HG03108 (cell line): ENCODE data around the gene P3H3.
"Not testable (repeated sequence)": the region's sequence is repeated elsewhere in the genome, so short reads cannot be mapped to it uniquely, and the experiment has no call there.

Experiments used
- ATAC-seq: cut with Tn5 transposase; IDR thresholded peaks from one replicate; pipeline ENCODE4 v1.9.1; 2021; ENCODE audit warnings: moderate library complexity; ENCODE audit not compliant: unreplicated experiment

Gene P3H3

DNA sequence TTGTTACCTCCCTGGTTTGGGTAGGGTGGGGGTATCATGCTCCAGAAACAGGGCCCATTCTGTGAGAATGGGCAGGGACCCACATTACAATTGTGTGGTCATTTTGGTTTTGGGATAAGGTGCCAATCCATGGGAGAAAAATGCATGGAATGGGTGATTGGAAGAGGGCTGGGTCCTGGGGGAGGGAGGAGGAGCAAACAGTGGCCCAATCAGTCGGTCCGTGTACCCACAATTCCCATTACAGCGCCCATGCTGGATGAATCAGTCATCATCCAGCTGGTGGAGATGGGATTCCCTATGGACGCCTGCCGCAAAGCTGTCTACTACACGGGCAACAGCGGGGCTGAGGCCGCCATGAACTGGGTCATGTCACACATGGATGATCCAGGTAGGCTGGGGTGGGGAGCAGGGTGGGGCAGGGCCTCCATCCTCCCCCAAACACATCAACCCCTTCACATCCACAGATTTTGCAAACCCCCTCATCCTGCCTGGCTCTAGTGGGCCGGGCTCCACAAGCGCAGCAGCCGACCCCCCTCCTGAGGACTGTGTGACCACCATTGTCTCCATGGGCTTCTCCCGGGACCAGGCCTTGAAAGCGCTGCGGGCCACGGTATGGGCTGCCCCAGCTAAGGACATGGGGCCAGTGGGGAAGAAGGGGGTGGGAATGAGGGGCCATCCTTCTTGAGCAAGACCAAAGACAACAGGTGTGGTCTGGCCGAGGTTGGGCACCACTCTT is 35.5 kb downstream of the P3H3 start:
- no peak for ATAC-seq

DNA sequence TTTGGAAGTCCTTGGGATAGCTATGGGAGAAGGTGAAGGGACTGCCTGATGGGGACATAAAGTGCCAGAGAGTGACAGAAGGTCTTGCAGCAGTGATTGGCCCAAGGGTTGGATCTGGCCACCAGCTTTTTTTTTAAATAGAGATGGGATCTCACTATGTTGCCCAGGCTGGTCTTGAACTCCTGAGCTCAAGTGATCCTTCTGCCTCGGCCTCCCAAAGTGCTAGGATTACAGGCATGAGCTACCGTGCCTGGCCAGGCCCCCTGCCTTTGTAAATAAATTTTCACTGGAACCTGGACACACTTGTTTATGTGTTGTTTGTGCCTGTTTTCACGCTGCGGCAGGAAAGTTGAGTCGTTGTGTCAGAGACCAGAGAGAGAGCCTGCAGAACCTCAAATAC is 37.1 kb downstream of the P3H3 start:
- not testable (repeated sequence) for ATAC-seq

- ATAC-seq: no peak
Observed at GRCh38 chr12:6866163-6866919, 38.1 kb downstream of the P3H3 start.

GRCh38 chr12:6866920-6867412 is 38.8 kb downstream of the P3H3 start:
- ATAC-seq: peak; percentile 1

DNA sequence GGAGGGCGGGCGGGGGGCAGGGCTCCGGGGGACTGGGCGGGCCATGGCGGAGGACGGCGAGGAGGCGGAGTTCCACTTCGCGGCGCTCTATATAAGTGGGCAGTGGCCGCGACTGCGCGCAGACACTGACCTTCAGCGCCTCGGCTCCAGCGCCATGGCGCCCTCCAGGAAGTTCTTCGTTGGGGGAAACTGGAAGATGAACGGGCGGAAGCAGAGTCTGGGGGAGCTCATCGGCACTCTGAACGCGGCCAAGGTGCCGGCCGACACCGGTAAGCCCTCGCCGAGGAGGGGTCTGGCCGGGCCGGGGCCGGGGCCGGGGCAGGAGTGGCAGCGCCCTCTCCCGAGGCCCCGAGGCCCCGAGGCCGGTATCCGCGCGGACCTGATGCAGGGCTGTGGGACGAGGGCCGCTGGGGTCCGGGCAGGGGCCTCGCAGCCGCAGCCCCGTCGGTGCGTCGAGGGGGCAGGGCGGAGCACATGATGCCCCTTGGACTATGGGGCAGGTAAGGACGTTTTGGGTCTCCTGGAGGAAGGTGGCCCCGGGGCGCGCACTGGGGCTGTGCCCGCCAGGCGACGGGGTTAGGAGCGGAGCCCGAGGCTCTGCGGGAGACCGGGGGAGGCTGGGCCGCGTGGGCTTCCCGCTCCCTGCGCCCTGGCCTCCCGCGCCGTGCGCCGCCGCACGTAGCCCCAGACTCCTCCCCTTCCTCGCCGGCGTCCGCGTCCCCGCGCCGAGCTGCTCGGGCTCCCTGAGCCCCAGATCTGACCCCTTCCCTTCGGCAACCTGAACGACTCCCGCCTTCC is 39.4 kb downstream of the P3H3 start, which contains the start of gene TPI1:
TSS of gene TPI1 (plus strand) at position 119 of the 798 bp plus-strand sequence. CDS start at position 155, 36 bp downstream.
- peak; percentile 53 for ATAC-seq

GRCh38 chr12:6868211-6869048 is 40.2 kb downstream of the P3H3 start:
- no peak for ATAC-seq

DNA sequence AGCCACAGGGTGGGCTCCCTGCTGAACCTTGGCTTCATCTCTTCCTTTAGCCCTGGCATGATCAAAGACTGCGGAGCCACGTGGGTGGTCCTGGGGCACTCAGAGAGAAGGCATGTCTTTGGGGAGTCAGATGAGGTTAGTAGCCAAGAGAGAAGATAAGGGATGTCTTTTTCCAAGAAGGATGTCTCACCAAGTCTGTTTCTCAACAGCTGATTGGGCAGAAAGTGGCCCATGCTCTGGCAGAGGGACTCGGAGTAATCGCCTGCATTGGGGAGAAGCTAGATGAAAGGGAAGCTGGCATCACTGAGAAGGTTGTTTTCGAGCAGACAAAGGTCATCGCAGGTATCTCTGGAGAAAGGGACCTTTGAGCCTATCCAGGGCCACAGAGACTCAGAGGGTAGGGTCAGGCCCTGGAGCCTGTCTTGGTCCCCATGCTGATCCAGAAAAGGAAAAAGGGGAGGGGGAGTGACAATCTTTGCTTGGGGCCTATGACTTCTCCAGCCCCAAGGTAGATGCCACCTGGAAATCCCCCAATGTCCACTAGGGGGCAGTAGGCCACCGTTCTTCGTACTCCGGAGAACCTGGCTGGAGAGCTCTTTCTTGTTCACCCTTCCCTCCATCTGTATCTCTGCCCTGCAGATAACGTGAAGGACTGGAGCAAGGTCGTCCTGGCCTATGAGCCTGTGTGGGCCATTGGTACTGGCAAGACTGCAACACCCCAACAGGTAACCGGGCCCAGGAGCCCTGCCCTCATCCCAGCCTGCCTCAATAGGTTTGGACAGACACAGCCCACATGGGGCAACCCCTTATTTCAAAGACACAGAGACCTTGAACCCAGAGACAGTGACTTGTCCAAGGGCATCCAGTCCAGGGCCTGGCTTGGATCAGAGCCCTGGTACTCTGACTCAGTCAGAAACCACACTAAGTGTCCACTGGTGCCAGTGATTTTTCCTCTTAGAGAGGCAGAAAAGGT is 41.1 kb downstream of the P3H3 start:
- ATAC-seq: no peak

DNA sequence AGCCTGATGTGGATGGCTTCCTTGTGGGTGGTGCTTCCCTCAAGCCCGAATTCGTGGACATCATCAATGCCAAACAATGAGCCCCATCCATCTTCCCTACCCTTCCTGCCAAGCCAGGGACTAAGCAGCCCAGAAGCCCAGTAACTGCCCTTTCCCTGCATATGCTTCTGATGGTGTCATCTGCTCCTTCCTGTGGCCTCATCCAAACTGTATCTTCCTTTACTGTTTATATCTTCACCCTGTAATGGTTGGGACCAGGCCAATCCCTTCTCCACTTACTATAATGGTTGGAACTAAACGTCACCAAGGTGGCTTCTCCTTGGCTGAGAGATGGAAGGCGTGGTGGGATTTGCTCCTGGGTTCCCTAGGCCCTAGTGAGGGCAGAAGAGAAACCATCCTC is 42.1 kb downstream of the P3H3 start:
- not testable (repeated sequence) for ATAC-seq

DNA sequence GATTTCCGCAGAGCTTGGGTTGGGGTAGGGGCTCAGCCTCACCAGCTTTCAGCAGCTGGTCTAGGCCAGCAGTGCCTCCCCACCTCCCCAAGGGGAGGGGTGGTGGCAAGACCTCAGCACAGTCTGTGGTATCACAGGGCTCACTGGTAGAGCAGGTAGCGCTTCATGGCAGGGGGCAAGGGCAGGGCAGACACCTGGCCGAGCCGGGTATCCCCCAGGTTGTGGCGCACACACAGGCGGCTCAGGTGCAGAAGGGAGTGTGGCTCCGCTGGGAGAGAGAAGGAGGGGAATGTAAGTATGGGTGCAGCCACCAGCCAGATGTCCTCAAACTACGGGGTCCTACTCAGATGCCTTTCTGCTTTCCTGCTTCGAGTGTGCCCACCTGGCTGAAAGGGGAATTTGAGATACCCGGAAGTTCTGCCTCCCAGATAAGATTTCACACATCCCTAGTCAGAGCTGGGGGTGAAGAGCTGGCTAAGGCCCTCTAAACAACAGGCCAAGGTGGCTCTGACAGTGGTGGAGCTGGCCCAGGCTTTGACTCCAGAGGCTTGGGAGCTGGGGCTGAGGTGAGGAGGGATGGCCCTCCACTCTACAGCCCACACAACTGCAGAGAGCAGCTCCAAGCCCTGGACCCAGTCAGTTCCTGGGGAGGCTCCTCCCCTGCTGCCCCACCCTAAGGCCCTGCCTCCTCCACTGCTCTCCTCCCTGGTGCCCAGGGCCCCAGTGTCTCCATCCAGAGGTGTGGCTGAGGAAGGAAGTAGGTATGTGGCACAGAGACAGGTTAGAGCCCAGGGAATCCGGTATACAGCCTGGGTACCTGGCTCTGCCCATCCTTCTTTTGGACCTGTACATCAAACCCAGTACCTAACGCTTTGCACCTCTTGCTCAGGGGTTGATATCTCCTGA is 43.1 kb downstream of the P3H3 start:
- no peak for ATAC-seq

GRCh38 chr12:6872073-6873048 is 44.2 kb downstream of the P3H3 start:
- peak; percentile 29 for ATAC-seq

- ATAC-seq: peak; percentile 69
Observed at GRCh38 chr12:6873094-6874014, 45.1 kb downstream of the P3H3 start, which contains the start of gene SPSB2. Gene SPSB2, minus strand, starts transcription at chr12:6873303. Its CDS starts 402 bp downstream, at chr12:6872901.

DNA sequence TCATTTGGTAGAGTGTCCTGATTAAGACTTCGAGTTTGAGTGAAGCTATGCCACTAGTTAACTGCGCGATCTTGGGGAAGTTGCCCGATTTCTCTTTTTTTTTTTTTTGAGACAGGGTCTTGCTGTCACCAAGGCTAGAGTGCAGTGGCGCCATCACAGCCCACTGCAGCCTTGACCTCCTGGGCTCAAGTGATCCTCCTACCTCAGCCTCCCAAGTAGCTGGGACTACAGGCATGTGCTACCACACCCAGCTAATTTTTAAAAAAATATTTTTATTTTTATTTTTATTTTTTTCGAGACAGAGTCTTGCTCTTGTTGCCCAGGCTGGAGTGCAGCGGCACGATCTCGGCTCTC is 45.8 kb downstream of the P3H3 start:
- not testable (repeated sequence) for ATAC-seq

- not testable (repeated sequence) for ATAC-seq
Observed at GRCh38 chr12:6879824-6880223, 51.6 kb downstream of the P3H3 start.

DNA sequence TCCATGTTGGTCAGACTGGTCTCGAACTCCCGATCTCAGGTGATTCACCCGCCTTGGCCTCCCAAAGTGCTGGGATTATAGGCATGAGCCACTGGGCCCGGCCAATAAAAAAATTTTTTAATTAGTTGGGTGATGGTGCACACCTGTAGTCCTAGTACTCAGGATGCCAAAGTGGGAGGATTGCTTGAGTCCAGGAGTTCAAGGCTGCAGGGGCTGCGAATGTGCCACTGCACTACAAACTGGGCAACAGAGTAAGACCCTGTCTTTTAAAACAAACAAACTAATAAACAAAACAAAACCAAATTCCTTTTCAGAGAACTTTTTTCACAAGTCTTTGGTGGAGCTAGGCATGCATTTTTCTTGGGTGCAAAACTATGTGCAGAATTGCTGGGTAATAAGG is 55.0 kb downstream of the P3H3 start:
- no peak for ATAC-seq

GRCh38 chr12:6883683-6884082 is 55.5 kb downstream of the P3H3 start:
- ATAC-seq: no peak

DNA sequence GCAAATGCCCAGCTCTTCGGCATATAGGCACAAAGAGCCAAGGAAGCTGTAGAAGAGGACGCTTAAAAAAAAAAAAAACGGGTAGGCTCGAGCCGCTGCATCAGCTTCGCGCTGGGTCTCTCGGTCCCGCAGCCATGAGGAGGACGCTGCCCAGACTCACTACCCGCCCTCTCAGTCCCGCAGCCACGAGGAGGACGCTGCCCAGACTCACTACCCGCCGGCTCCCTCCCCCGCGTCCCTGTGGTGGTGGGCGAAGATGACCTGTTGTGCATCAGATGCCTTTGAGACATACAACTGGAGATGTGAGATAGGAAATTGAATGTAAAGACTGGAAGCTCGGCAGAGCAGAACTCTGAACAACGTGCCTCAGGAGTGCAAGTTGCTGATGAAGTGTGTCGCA is 56.3 kb downstream of the P3H3 start:
- no peak for ATAC-seq
